GM12864 (cell line): ENCODE results near the gene REC114.

ENCODE experiments used
- DNase-seq: peaks from one replicate; pipeline ENCODE4 v3.0.0-alpha.2; 2011; ENCODE audit warnings: low read depth
- H3K4me3 ChIP-seq: 2 replicates; pipeline ENCODE4 v1.5.1; 2011; ENCODE audit warnings: mild to moderate bottlenecking, low read depth, low read length, control low read depth
- CTCF ChIP-seq: IDR thresholded peaks from 2 replicates; pipeline ENCODE4 v1.5.1; 2011; ENCODE audit warnings: low read depth, mild to moderate bottlenecking, moderate library complexity, low read length, control low read depth, inconsistent platforms; ENCODE audit errors: missing control alignments

The REC114 gene

GRCh38 chr15:73567020-73567419, 124.1 kb downstream of the REC114 start:
- no peak for TF ChIP-seq CTCF
- DNase-seq = no peak
- no peak overlapping the region for H3K4me3 ChIP-seq

- no peak for DNase-seq
- no peak for TF ChIP-seq CTCF
Measured at GRCh38 chr15:73568564-73569280, 125.8 kb downstream of the REC114 start.

GRCh38 chr15:73569361-73569760, 126.4 kb downstream of the REC114 start:
- no peak for DNase-seq
- no peak for TF ChIP-seq CTCF
- no peak overlapping the region for H3K4me3 ChIP-seq

More at GRCh38 chr15:73568564-73569280, 125.8 kb downstream of the REC114 start:
- H3K4me3 ChIP-seq = no peak overlapping the region

- no peak overlapping the region for H3K4me3 ChIP-seq
- no peak for TF ChIP-seq CTCF
- no peak for DNase-seq
Measured at GRCh38 chr15:73570355-73571032, 127.5 kb downstream of the REC114 start.

GRCh38 chr15:73571346-73571745, 128.4 kb downstream of the REC114 start:
- DNase-seq = no peak
- no peak for TF ChIP-seq CTCF
- H3K4me3 ChIP-seq = no peak overlapping the region

GRCh38 chr15:73572296-73572695, 129.3 kb downstream of the REC114 start:
- H3K4me3 ChIP-seq = no peak overlapping the region
- no peak for TF ChIP-seq CTCF
- no peak for DNase-seq
